ENCODE data around the gene SHLD1. TPM values are rescaled to one million over a fixed set of nuclear protein-coding genes. Genes with fewer than 3 reads are reported as not detected.

Gene SHLD1
- total RNA-seq, 4 donors from 2014 or later = 1.7 to 4.2 (median 3.4) TPM

DNA sequence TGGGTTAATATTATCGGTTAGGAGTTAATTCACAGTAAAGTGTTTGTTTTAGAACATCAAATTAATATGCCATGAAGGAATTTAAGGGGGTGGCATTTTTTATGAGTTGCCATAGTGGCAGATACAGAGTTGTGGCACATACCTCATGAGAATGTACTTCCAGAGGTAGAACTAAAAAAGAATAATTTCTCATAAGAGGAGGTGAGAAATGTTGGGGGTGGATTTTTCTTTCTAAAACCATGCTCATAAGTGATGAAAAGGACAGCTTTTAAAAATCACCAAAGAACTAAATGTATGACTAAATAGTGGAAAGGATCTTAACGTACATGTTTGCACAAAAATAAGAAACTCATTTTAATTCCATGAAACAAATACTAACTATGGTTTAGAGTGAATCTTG lies 58.7 kb downstream of the SHLD1 start:
- TF ChIP-seq, protein P1, sequence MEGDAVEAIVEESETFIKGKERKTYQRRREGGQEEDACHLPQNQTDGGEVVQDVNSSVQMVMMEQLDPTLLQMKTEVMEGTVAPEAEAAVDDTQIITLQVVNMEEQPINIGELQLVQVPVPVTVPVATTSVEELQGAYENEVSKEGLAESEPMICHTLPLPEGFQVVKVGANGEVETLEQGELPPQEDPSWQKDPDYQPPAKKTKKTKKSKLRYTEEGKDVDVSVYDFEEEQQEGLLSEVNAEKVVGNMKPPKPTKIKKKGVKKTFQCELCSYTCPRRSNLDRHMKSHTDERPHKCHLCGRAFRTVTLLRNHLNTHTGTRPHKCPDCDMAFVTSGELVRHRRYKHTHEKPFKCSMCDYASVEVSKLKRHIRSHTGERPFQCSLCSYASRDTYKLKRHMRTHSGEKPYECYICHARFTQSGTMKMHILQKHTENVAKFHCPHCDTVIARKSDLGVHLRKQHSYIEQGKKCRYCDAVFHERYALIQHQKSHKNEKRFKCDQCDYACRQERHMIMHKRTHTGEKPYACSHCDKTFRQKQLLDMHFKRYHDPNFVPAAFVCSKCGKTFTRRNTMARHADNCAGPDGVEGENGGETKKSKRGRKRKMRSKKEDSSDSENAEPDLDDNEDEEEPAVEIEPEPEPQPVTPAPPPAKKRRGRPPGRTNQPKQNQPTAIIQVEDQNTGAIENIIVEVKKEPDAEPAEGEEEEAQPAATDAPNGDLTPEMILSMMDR (IDR thresholded peaks at IDR 0.05) = no peak
- no peak for TF ChIP-seq POLR2A (IDR thresholded peaks at IDR 0.05)
- intact Hi-C loops (cut with DNase I; ENCODE audit: low total_unique reads) = no loop called here
- 85 to 87% methylated on average over 2 of the region's 2 CpGs for WGBS, 2 donors

DNA sequence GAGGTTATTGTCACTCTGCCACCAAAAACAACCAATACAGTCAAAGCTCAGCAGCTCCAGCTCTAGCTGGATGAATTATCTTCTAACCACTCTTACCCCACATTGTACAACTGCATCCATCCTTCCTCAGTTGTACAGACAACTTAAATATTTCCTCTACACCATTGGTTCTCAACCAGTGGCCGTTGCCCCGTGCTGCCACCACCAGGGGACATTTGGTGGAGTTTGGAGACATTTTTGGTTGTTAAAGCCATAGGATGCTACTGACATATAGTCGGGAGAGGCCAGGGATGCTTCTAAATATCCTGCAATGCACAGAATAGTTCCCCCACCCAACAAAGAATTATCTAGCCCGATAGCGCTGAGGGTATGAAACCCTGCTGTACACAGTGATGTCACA lies 59.3 kb downstream of the SHLD1 start:
- no peak for DNase-seq (ENCODE audit: low spot score in 2 of 2)
- 80 to 91% methylated on average over 5 of the region's 5 CpGs for WGBS, 2 donors
- H3K4me3 ChIP-seq (ENCODE audit: low read depth, poor library complexity, severe bottlenecking) = no peak overlapping the region
- TF ChIP-seq, protein P1 (IDR thresholded peaks at IDR 0.05) = no peak
- TF ChIP-seq POLR2A (IDR thresholded peaks at IDR 0.05) = no peak
- intact Hi-C loops (cut with DNase I; ENCODE audit: low total_unique reads) = no loop called here

More for the DNA sequence above, 58.7 kb downstream of the SHLD1 start:
- H3K4me3 ChIP-seq (ENCODE audit: low read depth, poor library complexity, severe bottlenecking) = no peak overlapping the region
- no peak for DNase-seq (ENCODE audit: low spot score in 2 of 2)

DNA sequence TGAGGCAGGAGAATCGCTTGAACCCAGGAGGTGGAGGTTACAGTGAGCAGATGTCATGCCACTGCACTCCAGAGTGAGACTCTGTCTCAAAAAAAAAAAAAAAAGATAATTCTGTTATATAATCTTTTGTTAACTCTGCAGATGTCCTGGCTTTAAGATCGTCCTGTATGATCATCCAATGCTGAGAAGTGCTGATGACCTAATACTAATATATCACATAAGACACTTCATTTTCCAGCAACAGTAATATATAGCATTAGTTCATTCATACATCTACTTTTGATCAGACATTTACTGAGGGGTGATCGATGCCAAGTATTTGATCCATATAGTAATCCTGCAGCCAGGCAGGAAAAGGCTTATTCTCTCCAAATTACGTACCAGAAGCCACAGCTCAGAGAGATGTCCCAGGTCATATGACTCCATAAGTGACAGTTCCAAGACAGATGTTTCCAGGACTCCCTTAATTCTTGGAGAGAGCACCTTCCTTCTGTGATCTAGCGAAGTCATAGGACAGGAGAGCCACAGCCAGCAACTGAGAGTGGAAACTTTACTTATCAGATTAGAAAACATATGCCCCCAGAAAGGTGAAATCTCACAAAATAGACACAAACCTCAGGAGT lies 60.7 kb downstream of the SHLD1 start:
- no peak for DNase-seq (ENCODE audit: low spot score in 2 of 2)
- intact Hi-C loops (cut with DNase I; ENCODE audit: low total_unique reads) = no loop called here
- TF ChIP-seq POLR2A (IDR thresholded peaks at IDR 0.05) = no peak
- TF ChIP-seq, protein P1 (IDR thresholded peaks at IDR 0.05) = no peak
- H3K4me3 ChIP-seq (ENCODE audit: low read depth, poor library complexity, severe bottlenecking) = no peak overlapping the region
- WGBS, 2 donors = 83 to 89% methylated on average over 5 of the region's 5 CpGs

DNA sequence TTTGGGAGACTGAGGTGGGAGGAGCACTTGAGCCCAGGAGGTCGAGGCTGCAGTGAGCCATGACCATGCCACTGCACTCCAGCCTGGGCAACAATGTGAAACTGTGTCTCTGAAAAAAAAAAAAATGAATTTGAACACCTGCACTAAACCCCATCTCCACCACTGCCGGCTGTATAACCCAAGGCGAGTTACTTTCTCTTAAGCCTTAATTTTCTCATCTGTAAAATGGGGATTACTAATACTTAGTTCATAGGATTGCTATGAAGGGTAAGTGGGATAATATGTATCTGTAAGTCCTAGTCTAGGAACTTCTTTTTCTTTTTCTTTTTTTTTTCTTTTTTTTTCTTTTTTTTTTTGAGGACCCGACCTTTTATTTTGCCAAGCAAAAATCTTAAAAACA lies 61.5 kb downstream of the SHLD1 start:
- intact Hi-C loops (cut with DNase I; ENCODE audit: low total_unique reads) = no loop called here
- TF ChIP-seq POLR2A (IDR thresholded peaks at IDR 0.05) = no peak
- TF ChIP-seq, protein P1 (IDR thresholded peaks at IDR 0.05) = no peak
- WGBS, 2 donors = 91% methylated on average over 4 of the region's 4 CpGs
- no peak overlapping the region for H3K4me3 ChIP-seq (ENCODE audit: low read depth, poor library complexity, severe bottlenecking)
- DNase-seq (ENCODE audit: low spot score in 2 of 2) = no peak

DNA sequence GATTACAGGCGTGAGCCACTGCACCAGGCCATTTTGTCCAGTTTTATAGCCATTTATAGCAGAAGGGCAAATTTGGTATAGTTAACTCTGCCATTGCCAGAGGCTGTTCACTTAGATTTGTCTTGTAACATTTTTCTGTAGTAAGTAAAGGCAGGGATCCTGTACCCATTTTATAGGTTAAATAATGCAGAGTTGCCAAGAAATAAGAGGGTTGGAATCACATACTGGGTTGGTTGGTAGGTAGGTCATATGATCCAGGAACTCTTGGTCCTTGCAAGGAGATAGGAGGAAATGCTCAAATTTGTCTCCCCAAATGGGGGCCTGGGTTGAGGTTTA lies 68.1 kb downstream of the SHLD1 start:
- intact Hi-C loops (cut with DNase I; ENCODE audit: low total_unique reads) = loop anchor here (5.0 kb wide), 1 partner anchor 279 kb away; no protein-coding TSS in a partner anchor

More for the DNA sequence above, 68.1 kb downstream of the SHLD1 start:
- no peak for TF ChIP-seq POLR2A (IDR thresholded peaks at IDR 0.05)
- TF ChIP-seq, protein P1 (IDR thresholded peaks at IDR 0.05) = no peak
- H3K4me3 ChIP-seq (ENCODE audit: low read depth, poor library complexity, severe bottlenecking) = no peak overlapping the region
- WGBS, 2 donors = 83 to 100% methylated on average over 1 of the region's 1 CpG
- no peak for DNase-seq (ENCODE audit: low spot score in 2 of 2)

Data from lower leg skin (tissue), 4 donors.